GM12891 (cell line): Measurements from ENCODE around the gene PCED1B.
"Not testable (repeated sequence)": the region's sequence is repeated elsewhere in the genome, so short reads cannot be mapped to it uniquely, and the experiment has no call there.

Experiments
- DNase-seq: peaks from one replicate; pipeline ENCODE4 v3.0.0; 2011; ENCODE audit warnings: low spot score; ENCODE audit not compliant: insufficient read length
- FAIRE-seq: peaks from 2 replicates; lab custom pipeline; 2011; peaks lifted over from hg19 to GRCh38; lab: Jason Lieb, UNC
- PAX5 ChIP-seq: IDR thresholded peaks from 2 replicates; pipeline ENCODE4 v1.6.1; 2011; ENCODE audit warnings: low read length, moderate library complexity, mild to moderate bottlenecking; ENCODE audit not compliant: insufficient read depth, severe bottlenecking
- POLR2A ChIP-seq: IDR thresholded peaks from 2 replicates; pipeline ENCODE4 v1.6.1; 2011; ENCODE audit warnings: low read depth, low read length, control low read depth
- POLR2AphosphoS5 ChIP-seq: IDR thresholded peaks from 2 replicates; pipeline ENCODE4 v1.6.1; 2011; ENCODE audit warnings: low read depth, low read length, control low read depth
- POU2F2 ChIP-seq: IDR thresholded peaks from 2 replicates; pipeline ENCODE4 v1.6.1; 2011; ENCODE audit warnings: low read depth, mild to moderate bottlenecking, control low read depth, low read length, moderate library complexity
- SPI1 ChIP-seq: IDR thresholded peaks from 2 replicates; pipeline ENCODE4 v1.6.1; 2011; ENCODE audit warnings: low read depth, low read length, control low read depth
- TAF1 ChIP-seq: IDR thresholded peaks from 2 replicates; pipeline ENCODE4 v1.6.1; 2011; ENCODE audit warnings: low read depth, low read length, control low read depth

The PCED1B gene

GRCh38 chr12:47158792-47159191 is 79.4 kb downstream of the PCED1B start:
- no peak for TF ChIP-seq PAX5
- TF ChIP-seq POLR2AphosphoS5: no peak
- TF ChIP-seq TAF1: no peak
- TF ChIP-seq SPI1: no peak
- no peak for TF ChIP-seq POU2F2
- no peak for DNase-seq

GRCh38 chr12:47159348-47159747 is 79.9 kb downstream of the PCED1B start:
- DNase-seq (no peak), FAIRE-seq (no peak)
- TF ChIP-seq PAX5 (no peak), POLR2A (no peak), POU2F2 (no peak), TAF1 (no peak), SPI1 (no peak), POLR2AphosphoS5 (no peak)

More at GRCh38 chr12:47158792-47159191, 79.4 kb downstream of the PCED1B start:
- FAIRE-seq: no peak

- no peak for TF ChIP-seq PAX5
- no peak for TF ChIP-seq POLR2A
- TF ChIP-seq TAF1: no peak
- TF ChIP-seq POU2F2: no peak
- no peak for TF ChIP-seq SPI1
- no peak for TF ChIP-seq POLR2AphosphoS5
- FAIRE-seq: no peak
- DNase-seq: no peak
Observed at GRCh38 chr12:47160316-47161244, 81.2 kb downstream of the PCED1B start.

GRCh38 chr12:47164116-47164515 is 84.7 kb downstream of the PCED1B start:
- no peak for DNase-seq
- no peak for FAIRE-seq
- no peak for TF ChIP-seq POLR2AphosphoS5
- TF ChIP-seq POU2F2: no peak
- no peak for TF ChIP-seq POLR2A
- no peak for TF ChIP-seq TAF1
- no peak for TF ChIP-seq PAX5
- TF ChIP-seq SPI1: no peak

- TF ChIP-seq PAX5 (no peak), TAF1 (no peak), POU2F2 (no peak), SPI1 (no peak), POLR2A (no peak), POLR2AphosphoS5 (no peak)
- no peak for DNase-seq
- no peak for FAIRE-seq
Observed at GRCh38 chr12:47164724-47165439, 85.5 kb downstream of the PCED1B start.

- TF ChIP-seq TAF1 (no peak), POU2F2 (no peak), PAX5 (no peak)
- FAIRE-seq: no peak
- no peak for DNase-seq
Observed at GRCh38 chr12:47165934-47166333, 86.5 kb downstream of the PCED1B start.

- no peak for FAIRE-seq
- DNase-seq: no peak
- TF ChIP-seq POLR2A (no peak), SPI1 (no peak), PAX5 (no peak)
Observed at GRCh38 chr12:47166365-47166764, 86.9 kb downstream of the PCED1B start.

- not testable (repeated sequence) for FAIRE-seq, DNase-seq
Observed at GRCh38 chr12:47170281-47170680, 90.9 kb downstream of the PCED1B start.

GRCh38 chr12:47178014-47178413 is 98.6 kb downstream of the PCED1B start:
- DNase-seq: no peak
- FAIRE-seq: no peak
- no peak for TF ChIP-seq SPI1
- no peak for TF ChIP-seq POLR2AphosphoS5
- TF ChIP-seq PAX5: no peak
- no peak for TF ChIP-seq POU2F2
- no peak for TF ChIP-seq POLR2A
- TF ChIP-seq TAF1: no peak

GRCh38 chr12:47182164-47182938 is 102.9 kb downstream of the PCED1B start:
- DNase-seq, FAIRE-seq: not testable (repeated sequence)
